ENCODE results near the gene CNN2.

DNA sequence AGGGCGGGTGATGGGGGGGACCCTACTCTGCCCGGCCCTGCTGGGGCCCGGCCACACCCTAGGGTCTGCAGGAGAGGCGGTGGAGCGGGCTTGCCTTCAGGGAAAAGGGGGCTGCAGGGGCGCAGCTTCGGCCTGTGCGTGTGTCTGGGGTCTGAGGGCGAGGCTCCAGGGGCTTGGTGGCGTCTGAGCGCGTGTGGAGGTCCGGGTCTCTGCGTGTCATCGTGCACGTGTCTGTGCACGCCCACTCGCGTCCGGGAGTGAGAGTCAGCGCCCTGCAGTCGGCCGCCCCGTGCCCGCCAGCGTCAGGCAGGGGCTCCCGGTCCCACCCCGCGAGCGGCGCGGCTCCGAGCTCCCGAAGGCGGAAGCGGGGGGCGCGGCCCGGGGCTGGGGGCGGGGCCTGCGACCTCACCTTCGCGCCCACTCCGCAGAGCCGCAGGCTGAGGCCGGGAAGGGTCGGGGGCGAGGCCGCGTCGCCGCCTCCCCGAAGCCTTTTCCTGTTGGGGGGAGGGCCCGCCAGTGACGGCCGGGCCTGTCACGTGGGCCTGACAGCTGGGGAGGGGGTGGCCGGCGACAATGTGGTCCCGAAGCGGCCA, 40.4 kb downstream of the CNN2 start, which contains the start of gene ARHGAP45:
- TF ChIP-seq POLR2A (IDR thresholded peaks at IDR 0.05) (peak in 1 of 3 donors; percentile 4), CTCF (IDR thresholded peaks at IDR 0.05) (no peak)

Data from body of pancreas (tissue), 4 donors.